ENCODE measurements around the gene HIVEP2.

DNA sequence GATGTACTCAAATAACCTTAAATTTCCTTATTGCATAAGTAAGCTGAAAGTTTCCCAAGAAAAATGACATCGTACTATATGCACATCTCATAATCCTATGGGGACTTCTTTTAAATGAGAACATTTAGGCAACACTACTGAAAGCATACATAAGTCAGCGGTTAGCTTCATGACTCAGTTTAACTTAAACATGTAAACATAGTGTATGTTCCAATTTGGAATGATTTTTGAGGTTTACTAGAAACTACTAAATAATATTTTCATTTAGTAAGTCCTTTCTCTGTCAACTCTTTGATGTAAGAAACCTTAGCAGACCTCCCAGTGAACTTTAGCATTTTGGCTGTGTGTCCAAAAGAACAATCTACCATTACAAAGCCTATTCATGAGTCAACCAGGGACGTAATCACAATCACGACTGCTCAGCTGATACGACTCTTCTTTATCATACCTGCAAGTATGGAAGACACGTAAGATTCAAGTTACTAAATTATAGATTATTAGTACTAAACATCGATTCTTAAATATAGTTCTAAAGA is 19.3 kb downstream of the HIVEP2 start:
- TF ChIP-seq POLR2A (IDR thresholded peaks at IDR 0.05) = no peak
- TF ChIP-seq, protein P1, sequence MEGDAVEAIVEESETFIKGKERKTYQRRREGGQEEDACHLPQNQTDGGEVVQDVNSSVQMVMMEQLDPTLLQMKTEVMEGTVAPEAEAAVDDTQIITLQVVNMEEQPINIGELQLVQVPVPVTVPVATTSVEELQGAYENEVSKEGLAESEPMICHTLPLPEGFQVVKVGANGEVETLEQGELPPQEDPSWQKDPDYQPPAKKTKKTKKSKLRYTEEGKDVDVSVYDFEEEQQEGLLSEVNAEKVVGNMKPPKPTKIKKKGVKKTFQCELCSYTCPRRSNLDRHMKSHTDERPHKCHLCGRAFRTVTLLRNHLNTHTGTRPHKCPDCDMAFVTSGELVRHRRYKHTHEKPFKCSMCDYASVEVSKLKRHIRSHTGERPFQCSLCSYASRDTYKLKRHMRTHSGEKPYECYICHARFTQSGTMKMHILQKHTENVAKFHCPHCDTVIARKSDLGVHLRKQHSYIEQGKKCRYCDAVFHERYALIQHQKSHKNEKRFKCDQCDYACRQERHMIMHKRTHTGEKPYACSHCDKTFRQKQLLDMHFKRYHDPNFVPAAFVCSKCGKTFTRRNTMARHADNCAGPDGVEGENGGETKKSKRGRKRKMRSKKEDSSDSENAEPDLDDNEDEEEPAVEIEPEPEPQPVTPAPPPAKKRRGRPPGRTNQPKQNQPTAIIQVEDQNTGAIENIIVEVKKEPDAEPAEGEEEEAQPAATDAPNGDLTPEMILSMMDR (IDR thresholded peaks at IDR 0.05) = no peak
